Measurements from ENCODE around the gene PHOX2A.

DNA sequence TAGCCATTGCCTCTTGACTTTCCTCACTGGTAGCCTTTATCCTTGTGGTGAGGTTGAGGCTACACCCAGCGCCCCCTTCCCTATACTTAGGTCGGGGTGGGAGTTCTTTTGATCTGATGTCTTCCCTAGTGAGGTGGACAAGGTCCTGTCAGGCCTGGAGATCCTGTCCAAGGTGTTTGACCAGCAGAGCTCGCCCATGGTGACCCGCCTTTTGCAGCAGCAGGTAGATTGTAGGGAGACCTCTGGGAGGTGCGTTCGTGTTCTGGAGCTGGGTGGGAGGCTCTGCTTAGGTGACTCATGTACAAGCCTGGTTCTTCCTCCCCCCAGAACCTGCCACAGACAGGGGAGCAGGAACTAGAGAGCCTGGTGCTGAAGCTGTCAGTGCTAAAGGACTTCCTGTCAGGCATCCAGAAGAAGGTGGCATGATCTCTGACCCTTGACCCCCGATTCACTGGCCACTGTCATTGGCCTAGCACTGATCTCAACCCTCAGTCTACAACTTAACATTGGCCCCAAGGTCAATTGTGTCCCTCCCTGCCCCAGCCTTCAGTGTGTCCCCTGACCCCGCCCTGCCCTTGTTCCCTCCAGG lies 14.5 kb downstream of the PHOX2A start:
- TF ChIP-seq, protein P1, sequence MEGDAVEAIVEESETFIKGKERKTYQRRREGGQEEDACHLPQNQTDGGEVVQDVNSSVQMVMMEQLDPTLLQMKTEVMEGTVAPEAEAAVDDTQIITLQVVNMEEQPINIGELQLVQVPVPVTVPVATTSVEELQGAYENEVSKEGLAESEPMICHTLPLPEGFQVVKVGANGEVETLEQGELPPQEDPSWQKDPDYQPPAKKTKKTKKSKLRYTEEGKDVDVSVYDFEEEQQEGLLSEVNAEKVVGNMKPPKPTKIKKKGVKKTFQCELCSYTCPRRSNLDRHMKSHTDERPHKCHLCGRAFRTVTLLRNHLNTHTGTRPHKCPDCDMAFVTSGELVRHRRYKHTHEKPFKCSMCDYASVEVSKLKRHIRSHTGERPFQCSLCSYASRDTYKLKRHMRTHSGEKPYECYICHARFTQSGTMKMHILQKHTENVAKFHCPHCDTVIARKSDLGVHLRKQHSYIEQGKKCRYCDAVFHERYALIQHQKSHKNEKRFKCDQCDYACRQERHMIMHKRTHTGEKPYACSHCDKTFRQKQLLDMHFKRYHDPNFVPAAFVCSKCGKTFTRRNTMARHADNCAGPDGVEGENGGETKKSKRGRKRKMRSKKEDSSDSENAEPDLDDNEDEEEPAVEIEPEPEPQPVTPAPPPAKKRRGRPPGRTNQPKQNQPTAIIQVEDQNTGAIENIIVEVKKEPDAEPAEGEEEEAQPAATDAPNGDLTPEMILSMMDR (conservative IDR thresholded peaks at IDR 0.05), result no peak
- TF ChIP-seq EZH2 (IDR thresholded peaks at IDR 0.05; ENCODE audit: low read depth), result no peak

All from PC-9 (cell line).